Fibroblast of pulmonary artery (primary cell): ENCODE data around the gene MYLK.

Experiments
- DNase-seq: peaks from one replicate; pipeline ENCODE4 v3.0.0-alpha.2; 2010; ENCODE audit warnings: low read depth
- H3K4me3 ChIP-seq: replicated peaks from 2 replicates; pipeline ENCODE4 v1.5.1; 2011; ENCODE audit warnings: low read depth, mild to moderate bottlenecking, control low read depth, low read length, moderate library complexity
- TF ChIP-seq, protein P1 (sequence below): IDR thresholded peaks from 2 replicates; pipeline ENCODE4 v1.5.1; 2011; ENCODE audit warnings: mild to moderate bottlenecking, control low read depth, low read length, inconsistent platforms; ENCODE audit errors: missing control alignments

MYLK gene

DNA sequence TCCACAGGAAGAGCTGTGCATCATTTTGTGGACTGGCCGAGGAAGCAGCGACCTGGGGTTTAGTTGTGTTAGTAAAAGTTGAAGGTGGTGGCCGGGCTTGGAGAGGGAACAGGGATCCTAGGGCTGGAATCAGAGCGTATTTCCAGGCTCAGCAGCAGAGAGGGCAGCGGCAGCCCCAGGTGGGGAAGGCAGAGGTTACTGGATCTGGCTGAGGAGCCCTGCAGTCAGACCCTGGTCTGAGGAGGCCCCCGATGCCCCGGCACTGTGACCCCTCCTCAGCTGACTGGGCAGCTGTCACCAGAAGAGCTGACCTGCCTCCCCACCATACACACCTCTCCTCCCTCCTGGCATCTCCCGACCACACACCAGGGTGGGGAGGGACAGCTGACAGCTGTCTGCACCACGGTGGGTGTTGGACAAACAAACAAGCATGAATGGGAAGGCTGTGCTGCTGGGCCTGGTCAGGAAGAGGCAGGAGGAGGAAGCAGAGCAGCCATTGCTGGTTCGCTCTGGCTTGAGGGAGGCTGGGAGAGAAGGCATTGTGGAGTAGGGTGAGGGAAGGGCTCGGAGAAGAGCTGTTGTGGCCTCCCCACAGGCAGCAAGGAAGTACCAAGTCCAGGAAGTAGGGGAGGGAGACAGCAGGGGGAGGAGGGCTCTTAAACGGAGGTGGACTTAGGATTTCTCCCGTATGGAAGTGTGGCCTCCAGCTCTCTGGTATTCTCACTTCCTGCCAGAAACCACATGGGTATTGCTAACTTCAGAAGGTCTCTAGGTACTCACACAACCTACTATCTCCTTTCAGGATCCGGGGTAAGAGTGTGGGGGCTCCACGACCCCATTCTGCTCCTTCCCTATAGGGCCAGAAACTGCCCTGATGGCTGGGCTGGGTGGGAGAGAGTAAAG lies 249.7 kb downstream of the MYLK start:
- TF ChIP-seq, protein P1, sequence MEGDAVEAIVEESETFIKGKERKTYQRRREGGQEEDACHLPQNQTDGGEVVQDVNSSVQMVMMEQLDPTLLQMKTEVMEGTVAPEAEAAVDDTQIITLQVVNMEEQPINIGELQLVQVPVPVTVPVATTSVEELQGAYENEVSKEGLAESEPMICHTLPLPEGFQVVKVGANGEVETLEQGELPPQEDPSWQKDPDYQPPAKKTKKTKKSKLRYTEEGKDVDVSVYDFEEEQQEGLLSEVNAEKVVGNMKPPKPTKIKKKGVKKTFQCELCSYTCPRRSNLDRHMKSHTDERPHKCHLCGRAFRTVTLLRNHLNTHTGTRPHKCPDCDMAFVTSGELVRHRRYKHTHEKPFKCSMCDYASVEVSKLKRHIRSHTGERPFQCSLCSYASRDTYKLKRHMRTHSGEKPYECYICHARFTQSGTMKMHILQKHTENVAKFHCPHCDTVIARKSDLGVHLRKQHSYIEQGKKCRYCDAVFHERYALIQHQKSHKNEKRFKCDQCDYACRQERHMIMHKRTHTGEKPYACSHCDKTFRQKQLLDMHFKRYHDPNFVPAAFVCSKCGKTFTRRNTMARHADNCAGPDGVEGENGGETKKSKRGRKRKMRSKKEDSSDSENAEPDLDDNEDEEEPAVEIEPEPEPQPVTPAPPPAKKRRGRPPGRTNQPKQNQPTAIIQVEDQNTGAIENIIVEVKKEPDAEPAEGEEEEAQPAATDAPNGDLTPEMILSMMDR: no peak
- DNase-seq: no peak
- no peak overlapping the region for H3K4me3 ChIP-seq

DNA sequence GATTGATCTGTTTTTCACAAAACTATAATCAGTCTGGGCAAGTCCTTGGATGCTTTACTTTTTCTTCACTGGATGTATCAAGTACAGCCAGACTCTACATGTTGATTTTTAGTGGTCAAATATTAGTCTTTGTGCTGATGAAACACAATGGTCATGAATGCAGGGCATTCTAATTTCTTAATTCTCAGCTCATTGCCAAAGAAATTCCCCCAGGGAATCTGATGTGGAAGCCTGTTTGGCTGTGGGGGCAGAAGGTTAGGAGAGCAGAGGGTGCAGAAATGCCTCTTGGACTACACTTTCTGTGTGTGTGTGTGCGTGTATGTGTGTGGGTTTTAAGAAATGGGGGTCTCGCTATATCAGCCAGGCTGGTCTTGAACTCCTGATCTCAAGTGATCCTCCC lies 250.6 kb downstream of the MYLK start:
- TF ChIP-seq, protein P1: no peak
- peak; percentile 45 for DNase-seq
- H3K4me3 ChIP-seq: no peak overlapping the region

DNA sequence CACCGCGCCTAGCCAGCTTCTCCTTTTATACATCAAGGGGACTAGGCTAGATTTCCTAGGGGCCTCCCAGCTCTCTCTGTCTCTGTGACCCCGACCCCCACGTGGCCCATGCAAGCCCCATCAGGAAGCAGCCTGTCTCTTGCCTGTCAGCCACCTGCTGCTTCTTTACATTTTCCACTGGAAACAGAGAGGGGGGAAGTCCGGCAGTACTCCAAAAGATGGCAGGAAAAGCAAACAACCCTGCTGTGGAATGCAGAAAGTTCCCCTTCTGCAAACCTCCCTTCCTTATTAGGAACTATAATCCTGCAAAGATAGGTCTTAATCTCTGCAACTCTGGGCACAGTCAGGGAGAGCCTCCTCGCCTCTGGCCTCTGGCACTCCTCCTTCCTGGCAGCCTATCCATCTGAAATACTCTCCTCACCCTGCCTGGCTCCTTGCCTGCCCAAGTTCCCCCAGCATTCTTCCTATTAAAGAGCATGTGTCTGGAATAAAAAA lies 251.9 kb downstream of the MYLK start:
- no peak overlapping the region for H3K4me3 ChIP-seq
- TF ChIP-seq, protein P1: no peak
- DNase-seq: peak; percentile 69

DNA sequence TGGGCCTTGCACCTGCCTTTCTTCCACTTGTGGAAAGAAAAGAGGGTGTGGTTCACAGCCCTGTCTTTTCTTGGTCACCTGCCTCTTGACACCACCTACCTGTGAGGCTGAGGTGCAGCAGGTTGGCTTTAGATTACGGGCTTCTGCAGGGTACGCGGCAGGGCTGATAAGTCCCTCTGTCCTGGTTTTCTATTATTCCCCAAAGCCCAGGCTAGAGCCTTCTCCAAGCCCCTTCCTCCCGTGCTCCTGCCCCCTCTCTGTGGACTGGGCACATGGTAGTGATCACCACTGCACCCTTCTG lies 254.4 kb downstream of the MYLK start:
- no peak for DNase-seq
- TF ChIP-seq, protein P1: no peak

DNA sequence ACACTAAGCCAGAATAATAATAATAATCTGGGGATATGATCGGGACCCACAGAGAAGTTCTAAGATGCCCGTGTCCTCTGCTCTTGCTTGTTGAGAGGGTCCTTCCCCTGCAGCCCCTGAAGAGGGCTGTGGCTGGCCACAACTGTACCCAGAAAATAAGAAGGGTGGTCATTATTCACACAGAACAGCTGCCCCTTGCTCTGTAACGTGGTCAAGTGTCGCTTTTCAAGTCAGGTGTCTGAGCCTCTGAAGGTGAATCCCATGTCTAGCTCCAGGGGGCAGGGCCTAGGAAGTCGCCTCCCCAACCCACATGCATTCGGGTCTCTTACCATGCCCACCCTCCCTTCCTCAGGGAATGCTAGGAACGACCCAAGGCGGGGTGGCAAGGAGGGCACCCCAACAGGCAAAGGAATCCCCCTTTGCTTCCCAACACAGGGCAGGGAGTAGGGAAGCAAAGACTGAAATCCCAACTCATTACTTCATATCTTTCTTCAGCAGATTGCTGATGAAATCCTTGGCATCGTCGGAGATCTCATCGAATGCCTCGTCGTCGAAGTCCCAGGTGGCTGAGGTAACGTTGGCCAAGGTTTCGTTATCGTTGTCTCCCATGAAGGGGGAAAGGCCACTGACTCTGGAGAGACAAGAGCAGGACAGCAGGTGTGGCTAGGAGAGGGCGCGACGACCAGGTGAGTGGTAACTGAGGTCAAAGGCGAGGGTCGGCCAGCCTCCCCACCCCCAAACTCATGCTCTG lies 255.0 kb downstream of the MYLK start:
- TF ChIP-seq, protein P1: no peak
- no peak for DNase-seq
- H3K4me3 ChIP-seq: no peak overlapping the region

More for the DNA sequence above, 254.4 kb downstream of the MYLK start:
- no peak overlapping the region for H3K4me3 ChIP-seq

DNA sequence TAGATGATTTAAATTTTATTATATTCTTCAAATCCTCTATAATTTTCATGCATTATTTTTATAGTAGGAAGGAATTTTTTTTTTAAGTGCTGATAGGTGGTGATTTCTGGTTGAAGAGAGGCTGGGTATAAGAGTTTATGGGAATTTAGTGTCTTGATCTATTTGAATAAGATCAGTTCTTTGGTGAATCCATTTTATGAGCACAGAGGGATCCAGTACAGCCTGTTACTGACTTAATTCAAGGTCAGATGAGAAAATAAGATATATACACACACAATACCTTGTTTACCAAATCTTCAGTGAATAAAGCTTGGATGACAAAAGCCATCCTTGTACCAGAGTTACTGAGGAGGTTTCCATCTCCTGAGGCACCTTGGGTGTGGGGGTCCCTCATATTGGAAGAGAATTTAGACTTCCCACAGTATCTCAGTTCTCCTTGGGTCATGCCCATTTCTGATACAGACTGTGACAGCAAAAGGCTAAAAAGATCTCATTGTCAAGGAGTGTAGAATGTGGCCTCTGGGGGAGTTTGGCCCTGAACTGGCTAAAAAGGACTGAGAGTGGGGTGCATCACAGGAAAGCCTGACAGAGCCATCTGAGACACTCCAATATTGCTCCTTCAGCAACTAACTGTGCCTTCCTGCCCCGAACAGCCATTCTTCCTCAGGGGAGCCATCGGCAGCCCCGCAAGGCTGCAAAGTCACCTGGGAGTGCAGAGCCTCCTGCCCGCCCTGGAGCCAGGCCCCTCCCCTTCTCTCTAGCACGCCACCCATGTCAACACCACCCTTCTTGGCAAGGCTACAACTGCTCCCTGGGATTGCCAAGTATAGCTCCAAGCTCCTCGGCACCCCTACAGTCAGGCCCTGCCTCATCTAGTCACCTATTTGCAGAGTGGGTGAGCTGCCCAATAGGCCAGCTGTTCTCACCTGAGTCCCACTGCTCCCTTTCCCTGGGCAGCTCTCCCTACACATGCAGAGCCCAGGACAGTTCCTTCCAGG lies 256.2 kb downstream of the MYLK start:
- TF ChIP-seq, protein P1: no peak
- no peak overlapping the region for H3K4me3 ChIP-seq

More for the DNA sequence above, 256.2 kb downstream of the MYLK start:
- no peak for DNase-seq
